Heart left ventricle (tissue), 13 donors: Measurements from ENCODE around the gene TTBK1.

Experiments
- POLR2A ChIP-seq, 2 donors: fragments of 450-650 bp; IDR thresholded peaks; one replicate each; pipeline ENCODE4 v1.6.1; 2017; ENCODE audit warnings: antibody characterized with exemption in 2 of 2, mild to moderate bottlenecking in 2 of 2, moderate library complexity in 2 of 2
- TF ChIP-seq, protein P1 (sequence below), 12 donors: fragments of 200-600 bp; sonication (generic) in 4 of 12; IDR thresholded peaks; one replicate each; pipeline versions ENCODE4 v1.5.0 to v1.8.0; 2018 to 2022; ENCODE audit warnings: antibody characterized with exemption in 12 of 12, mild to moderate bottlenecking in 5 of 12
- donor health status: ischemic (EF 13 %, LVEDD 7.1; RV severe dilation, severe dysfunction).
- donor health status: DM: no; HTN: yes; CAD: no.
- donor health status: DM: no; HTN: no; CAD: no.
- donor health status: ischemic (EF 25% LVEDD 6.9; RV normal size, moderate dysfunction).
- donor health status: ischemic (EF 25% LVEDD 5.7; RV mildly dilated, moderate dysfunction).
- donor health status: ischemic (EF 35%, LVEDD 5.7; RV mildly dilated, moderate dysfunction).
- donor health status: nonischemic (EF 11% LVEDD 7.7; RV severe dilation, severe dysfunction).
- donor health status: DM: yes; HTN: yes; CAD: no.
- donor health status: PGD.
- donor health status: ischemic (EF 29% LVEDD 5.4; RV normal size, mild dysfunction).
- donor health status: nonischemic (EF 23%, LVEDD 6.1; RV moderate dilation, normal function).

- TF ChIP-seq, protein P1, sequence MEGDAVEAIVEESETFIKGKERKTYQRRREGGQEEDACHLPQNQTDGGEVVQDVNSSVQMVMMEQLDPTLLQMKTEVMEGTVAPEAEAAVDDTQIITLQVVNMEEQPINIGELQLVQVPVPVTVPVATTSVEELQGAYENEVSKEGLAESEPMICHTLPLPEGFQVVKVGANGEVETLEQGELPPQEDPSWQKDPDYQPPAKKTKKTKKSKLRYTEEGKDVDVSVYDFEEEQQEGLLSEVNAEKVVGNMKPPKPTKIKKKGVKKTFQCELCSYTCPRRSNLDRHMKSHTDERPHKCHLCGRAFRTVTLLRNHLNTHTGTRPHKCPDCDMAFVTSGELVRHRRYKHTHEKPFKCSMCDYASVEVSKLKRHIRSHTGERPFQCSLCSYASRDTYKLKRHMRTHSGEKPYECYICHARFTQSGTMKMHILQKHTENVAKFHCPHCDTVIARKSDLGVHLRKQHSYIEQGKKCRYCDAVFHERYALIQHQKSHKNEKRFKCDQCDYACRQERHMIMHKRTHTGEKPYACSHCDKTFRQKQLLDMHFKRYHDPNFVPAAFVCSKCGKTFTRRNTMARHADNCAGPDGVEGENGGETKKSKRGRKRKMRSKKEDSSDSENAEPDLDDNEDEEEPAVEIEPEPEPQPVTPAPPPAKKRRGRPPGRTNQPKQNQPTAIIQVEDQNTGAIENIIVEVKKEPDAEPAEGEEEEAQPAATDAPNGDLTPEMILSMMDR (IDR thresholded peaks at IDR 0.05), result no peak
- TF ChIP-seq POLR2A (IDR thresholded peaks at IDR 0.05), result no peak
Observed at GRCh38 chr6:43243664-43244321, 512 bp downstream of the TTBK1 start.
